Lower leg skin (tissue), 3 donors: ENCODE measurements around the gene LRRC3C.
"Not testable (repeated sequence)": the region's sequence is repeated elsewhere in the genome, so short reads cannot be mapped to it uniquely, and the experiment has no call there.

Experiments
- POLR2A ChIP-seq, 2 donors: fragments of 450-650 bp; IDR thresholded peaks; one replicate each; pipeline ENCODE4 v1.6.1; 2016 to 2017; ENCODE audit warnings: antibody characterized with exemption in 2 of 2, mild to moderate bottlenecking in 1 of 2, moderate library complexity in 1 of 2
- TF ChIP-seq, protein P1 (sequence below), 3 donors: fragments of 450-650 bp; IDR thresholded peaks; one replicate each; pipeline ENCODE4 v1.5.1; 2016; ENCODE audit warnings: antibody characterized with exemption in 3 of 3, mild to moderate bottlenecking in 3 of 3, moderate library complexity in 2 of 3

DNA sequence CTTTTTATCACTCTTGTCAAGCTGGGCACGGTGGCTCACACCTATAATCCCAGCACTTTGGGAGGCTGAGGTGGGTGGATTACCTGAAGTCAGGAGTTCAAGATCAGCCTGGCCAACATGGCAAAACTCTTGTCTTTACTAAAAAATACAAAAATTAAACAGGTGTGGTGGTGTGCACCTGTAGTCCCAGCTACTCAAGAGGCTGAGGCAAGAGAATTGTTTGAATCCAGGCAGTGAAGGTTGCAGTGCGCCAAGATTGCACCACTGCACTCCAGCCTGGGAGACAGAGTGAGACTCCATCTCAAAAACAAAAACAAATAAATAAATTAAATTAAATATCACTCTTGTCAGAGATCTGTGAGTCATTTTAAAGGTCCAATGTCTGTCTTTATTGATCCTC lies 25.5 kb upstream of the LRRC3C start:
- TF ChIP-seq POLR2A (IDR thresholded peaks at IDR 0.05): not testable (repeated sequence)
- TF ChIP-seq, protein P1, sequence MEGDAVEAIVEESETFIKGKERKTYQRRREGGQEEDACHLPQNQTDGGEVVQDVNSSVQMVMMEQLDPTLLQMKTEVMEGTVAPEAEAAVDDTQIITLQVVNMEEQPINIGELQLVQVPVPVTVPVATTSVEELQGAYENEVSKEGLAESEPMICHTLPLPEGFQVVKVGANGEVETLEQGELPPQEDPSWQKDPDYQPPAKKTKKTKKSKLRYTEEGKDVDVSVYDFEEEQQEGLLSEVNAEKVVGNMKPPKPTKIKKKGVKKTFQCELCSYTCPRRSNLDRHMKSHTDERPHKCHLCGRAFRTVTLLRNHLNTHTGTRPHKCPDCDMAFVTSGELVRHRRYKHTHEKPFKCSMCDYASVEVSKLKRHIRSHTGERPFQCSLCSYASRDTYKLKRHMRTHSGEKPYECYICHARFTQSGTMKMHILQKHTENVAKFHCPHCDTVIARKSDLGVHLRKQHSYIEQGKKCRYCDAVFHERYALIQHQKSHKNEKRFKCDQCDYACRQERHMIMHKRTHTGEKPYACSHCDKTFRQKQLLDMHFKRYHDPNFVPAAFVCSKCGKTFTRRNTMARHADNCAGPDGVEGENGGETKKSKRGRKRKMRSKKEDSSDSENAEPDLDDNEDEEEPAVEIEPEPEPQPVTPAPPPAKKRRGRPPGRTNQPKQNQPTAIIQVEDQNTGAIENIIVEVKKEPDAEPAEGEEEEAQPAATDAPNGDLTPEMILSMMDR (IDR thresholded peaks at IDR 0.05): not testable (repeated sequence)
